DMS153 (cell line): ENCODE measurements around the gene CCDC89.

ENCODE experiments used
- DNase-seq: peaks from one replicate; lab custom pipeline; 2025; lab: John Stamatoyannopoulos, UW

Gene CCDC89

DNA sequence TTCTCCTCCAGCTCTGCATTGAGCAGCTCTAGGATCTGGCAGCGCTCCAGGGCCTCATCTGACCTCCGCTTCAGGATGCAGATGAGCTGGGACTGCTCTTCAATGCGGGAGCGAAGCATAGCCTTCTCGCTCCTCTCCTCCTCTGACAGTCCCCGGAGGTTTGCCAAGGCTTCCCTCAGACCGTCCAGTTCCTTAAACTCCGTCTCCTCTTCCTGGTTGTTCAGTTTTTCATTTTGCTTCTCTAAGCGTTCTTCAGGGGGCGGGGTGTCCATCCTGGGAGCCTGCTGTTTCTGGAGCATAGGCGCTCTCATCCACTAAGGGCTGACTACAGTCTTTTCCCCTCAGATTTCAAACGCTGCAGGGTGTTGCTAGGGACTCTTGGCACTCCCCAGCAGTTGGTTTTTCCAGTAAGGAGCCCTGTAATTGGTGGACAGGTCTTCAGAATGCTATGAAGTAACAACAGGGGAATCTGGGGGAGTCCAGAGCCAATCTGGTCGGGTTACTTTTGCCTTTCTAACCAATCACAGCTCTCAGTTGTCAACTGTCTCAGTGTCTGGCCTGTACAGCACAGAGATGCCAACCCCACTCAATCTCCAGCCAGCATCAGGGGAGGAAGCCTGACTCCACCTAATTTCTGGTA is at the start of gene CCDC89:
Gene CCDC89, minus strand, starts transcription at position 376 of the 640 bp plus-strand sequence. Its CDS starts 65 bp downstream, at position 311.
- peak; percentile 92 for DNase-seq

DNA sequence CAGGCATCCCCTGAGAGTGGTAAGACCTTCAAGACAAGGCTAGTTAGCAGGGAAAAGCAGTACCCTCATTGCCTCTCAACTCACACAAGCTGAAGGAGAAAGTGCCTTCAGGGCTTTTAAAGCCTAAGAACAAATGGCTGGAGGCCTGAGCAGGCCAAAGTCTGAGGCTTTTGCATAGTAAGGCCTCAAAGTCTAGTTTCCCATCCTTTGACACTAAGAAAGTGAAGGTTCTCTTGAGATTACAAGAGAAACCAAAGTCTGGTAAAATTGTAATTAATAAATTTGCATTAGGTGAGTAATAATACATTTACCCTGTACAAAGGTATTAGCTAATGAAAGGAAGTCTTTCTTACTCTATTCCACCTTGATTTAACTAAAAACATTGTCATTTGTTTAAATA is 47.0 kb upstream of the CCDC89 start:
- DNase-seq: no peak

DNA sequence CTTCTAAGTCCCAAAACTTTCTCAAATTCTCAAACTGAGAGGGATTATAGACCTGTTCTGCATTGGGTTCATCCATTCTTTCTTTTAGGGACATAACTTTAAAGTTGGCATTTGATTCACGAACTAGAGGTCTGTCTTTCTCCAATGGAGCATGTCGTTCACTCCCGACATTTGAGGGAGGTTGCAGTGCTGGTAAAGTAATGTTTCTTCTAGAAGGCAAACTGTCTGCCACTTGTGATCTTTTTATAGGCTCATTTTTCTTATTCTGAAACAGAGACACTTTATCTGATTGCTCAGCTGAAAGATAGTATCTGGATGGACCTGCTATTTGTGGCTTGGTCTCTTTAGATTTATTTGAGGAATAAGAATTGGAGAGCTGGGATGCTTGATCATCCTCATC is 40.4 kb upstream of the CCDC89 start:
- DNase-seq: no peak

DNA sequence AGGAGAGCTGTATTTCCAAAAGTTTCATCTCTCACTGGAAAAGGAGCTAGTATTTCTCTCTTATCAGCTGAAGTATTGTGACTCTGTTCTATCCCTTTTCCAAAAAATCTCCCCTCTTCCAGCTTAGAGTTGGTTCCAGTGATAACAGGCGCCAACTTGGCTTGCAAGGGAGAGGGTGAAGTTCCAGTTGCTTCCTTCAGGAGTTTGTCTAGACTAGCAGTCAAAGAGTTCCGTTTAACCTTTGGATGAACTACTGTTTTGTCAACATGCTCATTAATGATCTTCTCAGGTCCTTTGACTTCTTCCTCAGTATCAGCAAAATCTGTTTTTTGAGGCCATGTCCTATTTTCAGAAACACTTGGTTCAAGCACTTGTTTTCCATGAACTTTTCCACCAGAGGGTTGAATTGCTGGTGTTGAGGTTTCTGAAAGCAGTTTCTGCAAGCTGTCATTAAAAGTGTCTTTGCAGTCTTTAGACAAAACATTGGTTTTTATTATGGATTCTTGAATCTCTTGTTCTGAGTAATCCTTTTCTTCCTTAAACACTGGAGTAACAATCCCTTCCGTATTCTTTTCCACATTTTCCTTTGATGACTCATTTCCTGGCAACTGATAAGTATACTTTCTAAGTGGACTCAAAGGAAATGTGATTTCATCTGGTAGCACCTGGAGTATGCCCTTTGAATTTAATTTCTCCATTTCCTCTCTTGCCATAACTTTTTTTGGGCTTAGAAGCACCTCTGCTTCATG is 39.7 kb upstream of the CCDC89 start:
- no peak for DNase-seq

DNA sequence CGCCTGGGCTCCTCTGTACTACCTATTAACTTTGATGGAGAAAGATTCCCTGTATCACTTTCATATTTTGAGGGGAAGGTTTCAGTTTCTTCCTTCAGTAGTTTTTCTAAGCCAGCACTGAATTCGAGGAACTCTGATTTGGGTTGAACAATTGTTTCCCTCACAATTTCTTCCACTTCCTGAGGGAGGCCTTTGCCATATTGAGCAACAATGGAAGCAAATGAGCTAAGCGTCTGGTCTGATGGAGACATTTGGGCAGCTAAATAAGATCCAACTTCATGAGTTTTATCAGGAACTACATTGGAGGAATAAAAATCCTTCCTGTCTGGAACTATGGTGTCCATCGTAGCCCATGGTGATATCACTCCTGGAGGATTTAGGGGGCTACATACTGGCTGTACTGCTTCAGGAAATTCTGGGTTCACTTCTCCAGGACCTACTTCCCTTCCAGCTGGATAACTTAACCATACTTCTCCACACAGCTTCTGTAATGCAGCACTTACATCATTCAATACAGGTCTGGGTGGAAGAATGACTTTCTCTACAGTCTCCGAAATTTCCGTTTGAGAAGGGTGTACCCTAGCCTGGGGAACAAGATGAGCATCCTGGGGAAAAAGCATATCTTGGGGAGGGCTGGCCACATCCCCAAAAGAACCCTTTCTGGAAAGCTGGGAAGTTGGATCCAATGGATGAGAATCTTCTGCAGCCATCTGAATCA is 38.9 kb upstream of the CCDC89 start:
- DNase-seq: no peak

DNA sequence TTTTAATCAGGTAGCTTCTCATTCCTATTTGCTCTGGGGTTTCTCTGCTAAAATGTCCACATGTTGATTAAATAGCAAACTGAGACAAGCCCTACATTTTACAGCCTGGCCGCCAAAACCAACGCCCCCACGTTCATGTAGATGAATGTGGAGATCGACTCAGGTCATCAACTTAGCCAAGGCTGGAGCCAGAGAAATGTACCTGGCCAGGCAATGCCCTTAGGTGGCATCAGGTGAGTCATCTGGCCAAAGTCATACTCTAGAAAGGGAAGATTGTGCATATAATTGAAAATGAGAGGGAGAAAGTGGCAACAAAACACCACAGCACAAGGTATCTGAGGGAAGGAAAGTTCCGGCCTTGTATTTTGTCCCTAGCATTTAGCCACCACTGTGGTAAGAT is 37.1 kb upstream of the CCDC89 start:
- no peak for DNase-seq

DNA sequence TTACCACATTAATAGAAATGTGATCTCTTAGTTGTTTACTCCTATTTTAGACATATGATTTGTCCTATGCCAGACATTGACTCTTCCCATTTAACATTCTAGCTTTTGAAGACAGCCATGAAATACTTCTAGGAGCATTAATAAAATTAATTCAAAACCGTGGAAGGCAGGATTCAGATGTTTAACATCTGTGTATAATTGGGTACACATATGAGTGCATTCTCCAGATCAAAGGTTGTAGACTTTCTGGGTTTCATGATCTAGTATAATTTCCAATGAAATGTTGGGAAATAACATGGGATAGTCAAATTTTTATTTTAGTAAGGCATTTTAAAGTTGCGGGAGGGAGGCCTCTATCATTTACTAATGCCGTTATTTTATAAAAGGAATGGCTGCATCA is 35.2 kb upstream of the CCDC89 start:
- no peak for DNase-seq

DNA sequence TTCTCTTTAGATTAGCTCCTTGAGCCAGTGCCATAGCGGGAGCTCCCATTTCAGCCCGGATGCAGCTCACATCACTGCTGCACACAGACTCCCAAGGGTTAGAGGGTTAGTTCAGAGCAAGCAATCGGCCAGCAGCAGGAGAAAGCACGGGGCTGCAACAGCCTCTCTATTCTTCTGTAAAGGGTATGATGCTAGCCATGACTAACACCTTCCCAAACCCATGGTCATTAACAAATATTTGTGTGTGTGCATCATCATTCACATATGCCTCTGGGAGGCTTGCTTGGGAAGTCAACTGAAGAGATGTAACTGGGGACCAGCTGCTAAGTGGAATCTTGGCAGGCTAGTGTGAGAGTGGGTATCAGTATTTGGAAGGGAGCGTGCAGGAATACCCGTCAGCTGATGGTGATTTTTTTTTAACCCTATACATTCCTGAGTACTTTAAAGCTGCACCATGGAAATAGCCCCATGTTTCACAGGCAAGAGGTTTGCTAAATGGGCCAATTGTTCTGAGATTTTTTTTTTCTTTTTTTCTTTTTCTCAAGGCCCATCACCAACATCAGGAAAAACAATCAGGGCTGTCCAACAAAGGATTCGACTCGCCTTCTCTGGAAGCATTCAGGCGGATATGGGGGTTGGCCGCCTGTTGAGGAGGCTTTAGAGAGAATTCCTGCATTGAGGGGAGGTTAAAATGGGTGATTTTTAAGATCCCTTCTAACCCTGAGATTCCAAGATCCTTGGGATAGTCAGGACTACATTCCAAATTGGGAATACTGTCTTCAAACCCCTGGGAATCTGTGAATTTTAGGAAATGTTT is 33.2 kb upstream of the CCDC89 start:
- DNase-seq: no peak

DNA sequence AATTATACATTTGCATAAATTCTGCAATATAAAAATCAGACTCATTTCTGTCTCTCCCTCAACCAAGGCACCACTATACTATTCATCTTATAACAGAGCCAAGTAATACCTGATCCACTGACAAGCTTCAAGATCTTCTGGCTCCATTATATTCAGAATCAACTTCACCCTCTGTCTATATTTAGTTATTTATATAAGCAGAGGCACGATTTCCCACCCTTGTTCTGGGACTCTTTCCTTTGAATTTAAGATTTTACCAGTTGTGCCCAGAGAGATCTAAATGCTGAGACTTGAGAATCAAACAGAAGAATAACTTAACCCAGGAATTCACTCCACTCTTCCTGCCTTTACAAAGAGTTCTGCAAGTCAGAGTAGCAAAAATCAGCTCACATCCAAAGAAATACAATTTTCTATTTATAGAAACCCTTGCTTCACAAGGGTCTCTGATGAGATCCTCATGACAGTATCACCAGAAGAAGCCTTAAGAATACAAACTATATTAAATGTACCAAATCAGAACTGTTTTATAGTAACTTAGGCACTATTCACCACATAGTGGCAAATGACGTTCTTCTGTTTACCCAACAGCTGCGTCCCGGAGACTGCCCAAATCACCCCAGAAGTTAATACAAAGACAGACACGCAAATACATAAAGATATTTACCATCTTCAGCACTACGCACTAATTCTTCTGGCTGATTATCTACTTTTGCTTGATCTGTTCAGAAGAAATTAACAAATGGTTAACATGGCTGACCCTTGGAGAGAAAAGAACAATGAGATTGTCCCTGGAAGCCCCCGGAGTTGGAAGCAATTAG is 32.3 kb upstream of the CCDC89 start:
- no peak for DNase-seq

DNA sequence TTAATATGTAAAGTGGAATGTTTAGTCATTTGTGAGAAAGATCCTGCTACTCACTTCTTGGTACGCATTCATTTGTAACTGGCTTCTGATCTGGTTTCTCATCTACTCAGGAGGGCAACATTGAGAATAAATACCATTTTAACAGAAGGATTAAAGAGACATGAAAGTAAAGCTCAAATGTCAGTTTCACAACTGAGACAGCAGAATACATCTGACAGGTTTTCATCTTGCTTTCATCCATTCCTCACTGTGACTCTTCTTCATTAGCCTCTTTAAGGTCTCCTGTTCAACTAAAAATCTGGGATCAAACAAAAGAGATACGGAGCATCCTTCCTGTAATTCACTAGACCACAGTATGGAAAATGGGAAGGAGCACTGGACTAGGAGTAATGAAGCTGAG is 31.4 kb upstream of the CCDC89 start:
- DNase-seq: no peak

DNA sequence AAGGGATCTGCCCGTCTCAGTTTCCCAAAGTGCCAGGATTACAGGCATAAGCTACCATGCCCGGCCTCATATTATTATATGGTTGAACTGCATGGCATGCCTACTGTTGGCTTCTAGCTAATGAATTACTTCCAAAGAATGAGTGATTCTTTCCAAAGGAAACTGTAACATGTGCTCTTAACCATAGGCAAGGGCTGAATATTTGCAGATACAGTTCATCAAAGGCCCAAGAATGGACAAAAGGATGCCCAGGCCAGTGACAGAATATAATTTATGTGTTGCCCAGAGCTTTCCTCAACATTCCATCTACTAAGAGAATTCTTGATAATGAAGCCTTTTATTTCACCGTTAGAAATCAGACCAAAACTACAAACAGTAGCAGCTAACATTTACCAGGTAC is 27.0 kb upstream of the CCDC89 start:
- DNase-seq: no peak

DNA sequence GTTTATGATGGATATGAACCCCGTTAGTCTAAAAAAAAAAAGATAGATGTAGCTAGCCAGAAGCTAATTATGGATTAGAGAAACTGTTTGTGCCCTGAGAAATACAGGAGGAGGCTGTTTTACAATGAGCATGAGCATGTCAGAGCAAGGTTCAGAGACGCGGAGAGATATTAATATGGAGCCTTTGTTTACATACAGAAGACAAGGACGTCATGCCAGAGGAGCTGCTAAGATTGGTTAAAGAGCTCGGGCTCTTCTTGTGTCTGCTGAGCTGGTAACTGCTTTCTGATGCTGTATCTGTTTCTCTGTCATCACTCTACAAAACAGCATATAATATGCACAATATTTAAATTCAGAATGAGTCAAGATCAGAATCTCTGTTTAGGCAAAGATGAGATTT is 24.9 kb upstream of the CCDC89 start:
- DNase-seq: no peak

DNA sequence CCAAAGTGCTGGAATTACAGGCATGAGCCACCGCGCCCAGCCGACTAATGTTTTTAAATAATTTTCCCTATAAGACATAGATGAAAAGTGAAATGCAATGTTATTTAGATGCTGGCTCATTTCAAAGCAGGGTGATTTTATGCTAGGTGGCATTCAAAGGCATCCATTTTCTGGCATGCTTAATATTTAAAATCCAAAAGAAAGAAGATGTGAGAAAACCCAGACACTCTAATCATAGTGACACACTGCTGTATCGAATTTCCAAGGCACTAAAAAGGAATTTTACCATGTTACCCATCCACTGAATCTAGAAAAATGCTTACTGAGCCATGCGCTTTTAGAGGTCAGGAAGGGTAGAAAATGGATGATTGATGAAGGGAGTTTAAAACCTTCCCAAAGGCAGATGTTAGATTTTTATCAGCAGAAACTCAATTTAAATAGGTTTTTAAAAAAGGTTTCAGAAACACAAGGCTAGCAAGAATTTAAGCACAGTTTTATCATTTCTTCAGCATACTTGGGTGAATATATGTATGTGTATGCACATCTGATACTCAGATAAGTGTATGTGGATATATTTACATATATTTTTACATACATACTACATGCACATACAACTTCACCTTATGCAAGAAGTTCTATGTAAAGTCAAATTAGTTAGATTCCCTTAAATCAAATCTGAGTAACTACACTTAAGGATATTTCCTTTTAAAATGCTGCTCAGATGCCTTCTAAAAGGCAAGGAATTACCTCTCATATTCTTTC is 24.1 kb upstream of the CCDC89 start:
- no peak for DNase-seq

DNA sequence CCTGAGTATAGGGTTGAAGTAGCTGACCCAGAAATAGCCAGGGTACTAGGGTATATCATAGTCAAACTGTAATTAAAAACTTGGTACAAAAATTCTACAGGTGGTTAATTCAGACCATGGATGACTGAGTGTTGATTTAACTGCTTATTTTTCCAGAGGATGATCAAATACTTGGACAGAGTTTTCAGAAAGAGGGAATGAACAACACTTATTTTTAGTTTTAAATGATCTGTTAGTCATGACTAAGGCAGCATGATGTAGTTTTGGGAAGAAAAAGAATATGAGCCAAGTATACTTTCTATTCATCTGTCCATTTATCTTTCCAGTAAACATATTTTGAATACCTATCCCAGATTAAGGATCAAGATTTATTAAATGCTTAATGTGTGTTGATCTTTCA is 19.8 kb upstream of the CCDC89 start:
- no peak for DNase-seq

DNA sequence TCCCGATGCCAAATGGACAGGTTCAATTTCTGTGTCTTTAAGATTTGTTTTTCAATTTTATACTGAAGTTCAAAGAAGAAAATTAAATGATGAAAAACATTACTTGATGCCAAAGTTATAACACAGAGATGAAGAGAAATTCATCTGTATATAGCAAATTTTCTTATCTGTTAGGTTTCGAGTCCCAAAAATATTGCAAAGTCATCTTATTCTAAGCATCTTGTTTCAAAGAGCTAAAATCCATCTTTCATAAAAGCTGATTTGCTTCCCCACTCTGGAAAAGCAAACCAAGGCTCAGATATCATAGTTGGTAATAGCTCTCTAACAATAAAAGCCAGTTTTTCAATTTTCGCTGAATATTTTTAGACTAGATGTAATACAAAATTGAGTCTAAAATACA is 19.0 kb upstream of the CCDC89 start:
- no peak for DNase-seq

DNA sequence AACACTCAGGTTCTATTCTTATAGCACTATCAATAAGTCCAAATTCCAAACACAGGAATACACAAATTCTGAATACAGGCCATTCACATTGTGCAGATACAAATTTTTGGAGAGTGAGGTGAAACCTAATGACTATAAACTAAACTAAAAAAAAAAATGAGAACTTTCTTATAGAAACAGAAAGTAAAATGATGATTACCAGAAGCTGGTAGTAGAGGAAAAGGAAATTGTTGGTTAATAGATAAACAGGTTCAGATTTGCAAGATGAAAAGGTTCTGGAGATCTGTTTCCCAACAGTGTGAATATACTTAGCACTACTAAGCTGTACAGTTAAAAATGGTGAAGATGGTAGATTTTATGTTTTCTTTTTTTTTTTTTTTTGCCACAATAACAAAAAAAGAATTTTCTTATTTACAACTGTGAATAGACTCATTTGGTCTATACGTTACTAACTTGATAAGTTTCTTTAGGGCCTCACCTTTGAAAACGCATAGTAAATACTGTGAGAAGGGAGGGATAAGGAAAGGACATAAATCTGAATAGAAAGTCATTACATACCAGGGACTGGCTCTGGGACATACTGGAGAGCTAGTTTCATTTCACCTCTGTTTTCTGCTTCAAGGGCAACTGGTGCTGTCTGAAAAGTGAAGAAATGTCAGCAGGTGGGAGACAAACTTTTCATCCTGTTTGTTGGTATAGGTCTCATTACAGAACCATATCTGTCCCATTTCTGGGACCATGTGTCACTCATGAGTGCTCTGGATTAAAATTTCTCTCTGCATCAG is 14.2 kb upstream of the CCDC89 start:
- no peak for DNase-seq

DNA sequence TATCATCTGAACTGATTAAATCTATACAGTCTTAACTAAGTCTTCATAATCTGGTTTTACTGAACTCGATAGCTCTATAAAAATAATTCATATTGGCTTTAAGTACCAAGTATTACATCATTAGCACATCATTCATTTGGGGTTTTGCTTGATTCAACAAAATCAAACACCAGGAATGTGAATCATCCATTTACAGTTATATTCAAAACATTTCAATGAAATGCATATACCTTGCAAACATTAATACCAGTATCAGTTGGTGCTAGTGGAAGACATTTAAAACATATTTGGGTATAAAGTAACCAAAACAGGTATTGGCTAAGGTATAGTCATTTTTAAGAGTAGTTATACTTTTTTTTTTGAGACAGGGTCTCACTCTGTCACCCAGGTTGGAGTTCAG is 12.2 kb upstream of the CCDC89 start:
- no peak for DNase-seq

DNA sequence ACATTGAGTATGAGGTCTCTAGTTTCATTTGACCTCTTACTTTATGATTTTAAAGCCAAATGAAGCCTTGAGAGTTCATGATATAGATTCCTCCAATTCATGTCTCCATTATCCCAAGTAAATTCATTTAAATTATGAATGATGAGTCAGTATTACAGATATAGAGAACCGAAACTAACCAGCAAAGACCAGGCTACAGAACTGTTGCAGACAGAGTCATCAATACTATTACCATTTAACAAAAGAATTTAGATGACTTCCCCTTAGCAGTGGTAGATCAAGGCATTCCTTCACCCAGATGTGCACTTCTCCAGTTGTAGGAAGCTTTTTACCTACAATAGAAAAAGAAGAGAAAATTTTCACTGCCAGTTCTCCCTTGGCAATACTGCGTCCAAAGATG is 11.8 kb upstream of the CCDC89 start:
- DNase-seq: no peak

DNA sequence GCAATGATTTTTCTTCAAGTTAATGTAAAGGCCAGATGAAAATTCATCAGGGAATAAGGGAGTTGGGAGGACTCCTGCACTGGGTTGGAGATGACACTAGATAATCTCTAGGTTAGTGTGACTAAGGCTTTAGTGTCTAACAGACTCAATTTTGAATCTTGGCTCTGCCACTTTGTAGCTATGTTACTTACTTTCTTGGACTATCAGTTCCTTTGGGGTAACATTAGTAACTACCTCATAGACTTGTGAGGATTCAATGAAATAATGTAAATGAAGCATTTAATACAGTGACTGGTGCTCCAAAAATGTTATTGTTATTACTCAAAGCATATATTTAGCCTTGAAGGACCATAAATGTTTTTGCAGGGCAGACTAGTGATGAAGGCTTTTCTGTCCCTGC is 9.6 kb upstream of the CCDC89 start:
- DNase-seq: no peak

DNA sequence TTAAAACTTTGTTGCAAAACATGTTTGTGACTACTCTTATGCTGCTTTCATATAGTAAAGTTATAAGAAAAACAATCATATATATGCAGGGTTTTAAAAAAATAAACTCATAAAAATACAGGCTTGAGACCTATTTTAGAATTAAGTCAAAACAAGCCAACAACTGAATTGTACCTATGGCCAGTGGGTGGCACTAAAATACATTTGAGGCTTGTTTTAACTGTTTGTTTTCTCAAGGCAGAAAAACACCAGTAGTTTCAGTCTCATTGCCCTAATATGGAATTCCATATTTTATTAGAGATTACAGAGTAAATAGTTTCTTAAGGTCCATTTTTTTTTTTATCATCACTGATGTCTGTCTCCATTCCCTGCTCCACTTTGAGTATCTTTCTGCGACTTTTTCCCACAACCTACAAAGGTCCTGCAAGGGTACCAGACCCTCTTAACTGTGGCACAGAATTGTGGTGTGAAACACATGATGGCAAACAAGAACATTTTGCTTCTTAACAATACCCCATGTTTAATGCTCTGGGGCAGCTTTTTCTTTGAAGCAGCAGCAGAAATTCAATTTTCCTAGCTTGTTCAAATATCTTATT is 8.5 kb upstream of the CCDC89 start:
- DNase-seq: peak; percentile 3
